ENCODE data around the gene INPP5A.

The INPP5A gene

GRCh38 chr10:132728741-132729140 lies 191.2 kb downstream of the INPP5A start:
- DNase-seq, result no peak

- no peak for DNase-seq
Observed at GRCh38 chr10:132729810-132730572, 192.4 kb downstream of the INPP5A start.

GRCh38 chr10:132730573-132730953 lies 193.0 kb downstream of the INPP5A start:
- no peak for DNase-seq

- DNase-seq, result no peak
Observed at GRCh38 chr10:132732518-132732917, 194.9 kb downstream of the INPP5A start.

- no peak for DNase-seq
Observed at GRCh38 chr10:132733926-132734325, 196.3 kb downstream of the INPP5A start.

GRCh38 chr10:132735341-132735775 lies 197.8 kb downstream of the INPP5A start:
- no peak for DNase-seq

- no peak for DNase-seq
Observed at GRCh38 chr10:132735923-132736391, 198.4 kb downstream of the INPP5A start.

- no peak for DNase-seq
Observed at GRCh38 chr10:132737390-132738048, 199.9 kb downstream of the INPP5A start.

GRCh38 chr10:132738454-132739224 lies 201.1 kb downstream of the INPP5A start:
- no peak for DNase-seq

- DNase-seq, result no peak
Observed at GRCh38 chr10:132739225-132739613, 201.6 kb downstream of the INPP5A start.

GRCh38 chr10:132740588-132740987 lies 203.0 kb downstream of the INPP5A start:
- no peak for DNase-seq

GRCh38 chr10:132742167-132742836 lies 204.7 kb downstream of the INPP5A start:
- no peak for DNase-seq

GRCh38 chr10:132742837-132743194 lies 205.2 kb downstream of the INPP5A start:
- DNase-seq, result no peak

GRCh38 chr10:132743196-132743924 lies 205.8 kb downstream of the INPP5A start:
- DNase-seq, result peak; percentile 65

- peak; percentile 74 for DNase-seq
Observed at GRCh38 chr10:132743925-132744490, 206.4 kb downstream of the INPP5A start.

GRCh38 chr10:132744839-132745238 lies 207.3 kb downstream of the INPP5A start:
- DNase-seq, result no peak

GRCh38 chr10:132745511-132745910 lies 207.9 kb downstream of the INPP5A start:
- no peak for DNase-seq

GRCh38 chr10:132745971-132746370 lies 208.4 kb downstream of the INPP5A start:
- DNase-seq, result no peak

GRCh38 chr10:132746386-132746785 lies 208.8 kb downstream of the INPP5A start:
- DNase-seq, result no peak

- no peak for DNase-seq
Observed at GRCh38 chr10:132746801-132747625, 209.4 kb downstream of the INPP5A start.

GRCh38 chr10:132748135-132748534 lies 210.5 kb downstream of the INPP5A start:
- DNase-seq, result no peak

Measured in islet precursor cell (in vitro differentiated cells).